ENCODE data around the gene ANKRD34C. TPM values are rescaled to one million over a fixed set of nuclear protein-coding genes. Genes with fewer than 3 reads are reported as not detected.

The ANKRD34C gene
- not detected in 2 replicates for total RNA-seq

DNA sequence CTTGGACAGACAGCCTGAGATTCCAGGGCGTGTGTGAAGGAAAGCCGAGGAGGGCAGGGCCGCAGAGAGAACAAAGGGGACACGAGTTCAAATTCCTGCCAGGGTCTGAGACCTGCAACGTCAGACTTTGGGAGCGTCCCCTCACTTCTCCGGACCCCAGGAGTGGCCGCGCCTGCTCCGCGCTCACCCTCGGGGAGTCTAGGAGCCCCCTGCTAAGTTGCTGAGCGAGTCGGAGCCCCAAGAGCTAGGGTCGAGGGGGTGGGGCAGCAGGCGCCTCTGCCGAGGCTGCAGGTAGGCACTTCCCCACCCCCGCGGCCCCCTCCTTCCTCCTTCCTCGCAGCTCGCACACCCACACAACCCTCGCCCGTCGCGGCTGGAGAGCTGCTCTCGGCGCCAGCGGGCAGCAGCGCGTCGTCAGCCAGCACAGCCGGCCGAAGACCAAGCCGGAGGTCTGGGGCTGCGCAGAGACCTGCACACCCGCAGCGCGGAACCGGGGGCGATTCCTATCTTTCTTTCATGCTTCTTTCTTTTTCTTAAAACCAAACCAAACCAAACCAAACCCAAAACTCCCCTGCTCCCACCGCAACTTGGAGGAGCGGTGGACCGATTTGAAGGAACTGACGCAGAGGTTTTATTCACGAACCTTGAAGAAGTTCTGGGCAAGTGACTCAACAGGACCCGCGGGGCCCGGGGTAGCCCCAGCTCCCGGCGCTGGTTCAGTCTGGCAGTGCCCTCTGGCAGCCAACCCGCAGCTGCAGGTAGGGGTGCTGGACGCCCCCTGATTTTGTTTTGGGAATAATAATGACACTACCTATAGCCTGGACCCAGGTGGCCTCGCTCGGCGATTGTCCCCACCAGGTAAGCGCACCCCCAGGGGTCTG, at the start of gene ANKRD34C:
Gene ANKRD34C, plus strand, starts transcription at position 352 of the 881 bp plus-strand sequence. CDS start 10,563 bp downstream, outside the sequence.
- no peak within 1 kb of the TSS for H3K4me3 ChIP-seq (ENCODE audit: low read depth, low read length)
- DNase-seq (ENCODE audit: low read depth): no peak
- TF ChIP-seq, protein P1, sequence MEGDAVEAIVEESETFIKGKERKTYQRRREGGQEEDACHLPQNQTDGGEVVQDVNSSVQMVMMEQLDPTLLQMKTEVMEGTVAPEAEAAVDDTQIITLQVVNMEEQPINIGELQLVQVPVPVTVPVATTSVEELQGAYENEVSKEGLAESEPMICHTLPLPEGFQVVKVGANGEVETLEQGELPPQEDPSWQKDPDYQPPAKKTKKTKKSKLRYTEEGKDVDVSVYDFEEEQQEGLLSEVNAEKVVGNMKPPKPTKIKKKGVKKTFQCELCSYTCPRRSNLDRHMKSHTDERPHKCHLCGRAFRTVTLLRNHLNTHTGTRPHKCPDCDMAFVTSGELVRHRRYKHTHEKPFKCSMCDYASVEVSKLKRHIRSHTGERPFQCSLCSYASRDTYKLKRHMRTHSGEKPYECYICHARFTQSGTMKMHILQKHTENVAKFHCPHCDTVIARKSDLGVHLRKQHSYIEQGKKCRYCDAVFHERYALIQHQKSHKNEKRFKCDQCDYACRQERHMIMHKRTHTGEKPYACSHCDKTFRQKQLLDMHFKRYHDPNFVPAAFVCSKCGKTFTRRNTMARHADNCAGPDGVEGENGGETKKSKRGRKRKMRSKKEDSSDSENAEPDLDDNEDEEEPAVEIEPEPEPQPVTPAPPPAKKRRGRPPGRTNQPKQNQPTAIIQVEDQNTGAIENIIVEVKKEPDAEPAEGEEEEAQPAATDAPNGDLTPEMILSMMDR (conservative IDR thresholded peaks at IDR 0.05; ENCODE audit: low read depth, low read length): no peak

DNA sequence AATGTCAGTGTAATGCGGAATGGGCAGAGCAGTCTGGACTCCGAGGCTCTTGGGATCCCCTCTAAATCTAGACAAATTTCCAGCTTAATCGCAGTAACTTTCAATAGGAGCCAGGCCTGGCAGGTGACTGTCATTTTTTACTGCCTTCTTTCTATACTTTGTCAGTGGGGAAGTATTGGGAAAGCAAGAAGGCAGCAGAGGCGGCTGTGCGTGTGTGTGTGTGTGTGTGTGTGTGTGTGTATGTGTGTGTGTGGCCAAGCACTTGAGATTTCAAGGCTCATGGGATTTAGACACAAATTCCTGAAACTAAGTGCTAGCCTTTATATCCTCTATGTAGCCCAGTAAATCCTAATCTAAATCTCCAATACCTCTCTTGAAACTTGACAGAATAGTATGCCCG, 49.3 kb upstream of the ANKRD34C start:
- TF ChIP-seq, protein P1 (conservative IDR thresholded peaks at IDR 0.05; ENCODE audit: low read depth, low read length): no peak
- DNase-seq (ENCODE audit: low read depth): no peak
- H3K4me3 ChIP-seq (ENCODE audit: low read depth, low read length): no peak overlapping the region

DNA sequence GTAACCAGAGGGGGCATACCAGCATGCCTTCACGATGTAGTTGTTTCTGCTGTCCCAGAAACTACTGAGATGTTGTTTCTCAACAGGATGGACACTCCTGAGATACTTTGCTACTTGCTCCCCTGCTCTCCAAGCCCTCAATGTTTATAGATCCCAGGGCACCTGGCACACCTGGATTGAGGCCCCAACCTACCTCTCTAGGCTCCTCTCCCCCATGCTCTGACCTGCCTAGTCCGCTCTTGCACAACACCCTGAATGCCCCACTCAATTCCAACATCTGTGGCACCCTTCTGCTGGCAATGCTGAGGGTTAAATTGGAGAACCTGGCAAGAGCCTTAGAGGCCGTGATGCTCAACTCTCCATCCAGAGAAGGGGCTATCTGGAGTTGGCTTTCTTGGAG, 42.5 kb upstream of the ANKRD34C start:
- no peak for DNase-seq (ENCODE audit: low read depth)
- no peak overlapping the region for H3K4me3 ChIP-seq (ENCODE audit: low read depth, low read length)
- TF ChIP-seq, protein P1 (conservative IDR thresholded peaks at IDR 0.05; ENCODE audit: low read depth, low read length): no peak

DNA sequence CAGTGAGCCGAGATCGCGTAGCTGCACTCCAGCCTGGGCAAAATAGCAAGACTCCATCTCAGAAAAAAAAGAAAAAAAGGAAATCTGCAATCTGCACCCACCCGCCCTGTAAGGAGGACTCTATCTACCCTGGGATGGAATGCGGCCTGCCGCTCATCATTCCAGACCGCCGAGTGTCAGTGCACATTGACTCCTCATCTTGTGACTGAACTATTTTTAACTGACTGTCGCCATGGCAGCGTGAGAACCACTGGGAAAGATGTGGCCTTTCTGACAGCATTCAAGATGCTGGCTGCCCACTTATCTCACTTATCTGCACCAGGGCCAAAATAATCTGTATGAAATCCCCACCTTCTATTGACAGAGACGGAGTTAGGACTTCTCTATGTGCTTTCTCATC, 38.8 kb upstream of the ANKRD34C start:
- H3K4me3 ChIP-seq (ENCODE audit: low read depth, low read length): no peak overlapping the region
- DNase-seq (ENCODE audit: low read depth): no peak
- TF ChIP-seq, protein P1 (conservative IDR thresholded peaks at IDR 0.05; ENCODE audit: low read depth, low read length): no peak

DNA sequence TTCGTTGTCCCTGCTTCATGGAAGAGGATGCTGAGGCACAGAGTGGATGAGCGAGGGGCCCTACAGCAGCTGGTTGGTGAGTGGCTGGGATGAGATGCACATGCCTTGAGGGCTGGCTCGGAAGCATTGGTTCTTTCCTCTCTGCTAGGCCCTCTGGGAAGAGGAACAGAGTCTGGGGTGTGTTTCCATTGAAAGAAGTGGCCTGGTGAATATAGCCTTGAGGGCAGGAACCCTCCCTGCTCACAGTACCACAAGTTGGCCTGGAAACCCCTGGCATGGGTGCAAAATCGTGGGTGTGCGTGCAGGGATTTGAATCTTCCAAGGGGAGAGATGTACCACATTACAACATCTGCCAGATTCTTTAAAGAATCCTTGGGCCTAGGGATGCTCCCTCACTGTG, 37.6 kb upstream of the ANKRD34C start:
- no peak overlapping the region for H3K4me3 ChIP-seq (ENCODE audit: low read depth, low read length)
- TF ChIP-seq, protein P1 (conservative IDR thresholded peaks at IDR 0.05; ENCODE audit: low read depth, low read length): no peak
- DNase-seq (ENCODE audit: low read depth): no peak

DNA sequence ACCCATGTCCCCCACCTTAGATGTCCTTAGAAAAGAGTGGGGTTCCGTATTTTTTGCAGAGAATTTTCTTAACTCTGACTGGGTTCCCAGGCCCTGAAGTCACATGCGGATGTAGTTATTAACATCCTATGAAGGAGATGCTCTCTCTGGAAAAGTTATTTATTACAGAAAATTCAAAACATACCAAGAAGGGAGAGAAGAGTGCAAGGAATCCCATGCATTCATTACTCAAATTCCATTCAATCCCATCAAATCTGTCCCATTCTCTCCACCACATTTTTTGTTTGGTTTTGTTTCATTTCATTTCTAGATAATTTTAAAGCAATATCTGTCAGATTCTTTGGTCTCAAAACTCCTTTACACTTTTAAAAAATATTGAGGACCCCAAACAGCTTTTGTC, 34.3 kb upstream of the ANKRD34C start:
- DNase-seq (ENCODE audit: low read depth): no peak
- TF ChIP-seq, protein P1 (conservative IDR thresholded peaks at IDR 0.05; ENCODE audit: low read depth, low read length): no peak
- no peak overlapping the region for H3K4me3 ChIP-seq (ENCODE audit: low read depth, low read length)

DNA sequence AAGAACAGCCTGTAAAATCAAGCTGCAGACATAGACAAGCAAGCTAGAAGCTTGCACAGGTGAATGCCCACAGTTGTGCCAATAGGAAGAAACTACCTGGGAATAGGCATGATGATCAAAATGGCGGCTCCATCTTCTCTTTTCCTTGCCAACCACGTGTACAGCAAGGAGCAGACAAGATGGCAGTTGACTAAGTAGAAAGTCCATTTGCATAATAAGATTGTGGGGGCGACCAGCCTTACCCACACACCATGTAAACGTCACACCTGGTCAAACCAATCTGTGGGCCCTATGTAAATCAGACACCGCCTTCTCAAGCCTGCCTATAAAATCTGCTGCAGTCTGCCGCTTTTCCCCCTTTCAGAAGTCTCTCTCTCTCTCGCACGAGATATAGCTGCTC, 25.1 kb upstream of the ANKRD34C start:
- no peak for DNase-seq (ENCODE audit: low read depth)
- TF ChIP-seq, protein P1 (conservative IDR thresholded peaks at IDR 0.05; ENCODE audit: low read depth, low read length): no peak

More for the DNA sequence above, 25.1 kb upstream of the ANKRD34C start:
- no peak overlapping the region for H3K4me3 ChIP-seq (ENCODE audit: low read depth, low read length)

All from epithelial cell of proximal tubule (primary cell).